Smooth muscle cell (in vitro differentiated cells): Measurements from ENCODE around the gene MIR17HG. TPM values are rescaled to one million over a fixed set of nuclear protein-coding genes. Genes with fewer than 3 reads are reported as not detected.

ENCODE experiments used
- DNase-seq: peaks from one replicate; lab custom pipeline; 2025; ENCODE audit not compliant: unreplicated experiment; lab: John Stamatoyannopoulos, UW
- H2AFZ ChIP-seq: fragments of 200-600 bp; sonication (generic); 2 replicates; pipeline ENCODE4 v1.6.0; 2016; ENCODE audit warnings: antibody characterized with exemption, low read depth, mild to moderate bottlenecking
- H3F3A ChIP-seq: fragments of 200-600 bp; sonication (generic); 2 replicates; pipeline ENCODE4 v1.6.0; 2017; ENCODE audit warnings: antibody characterized with exemption, low read depth
- H3K27ac ChIP-seq: fragments of 200-600 bp; sonication (generic); 2 replicates; pipeline ENCODE4 v1.5.1; 2016; ENCODE audit warnings: low read depth, mild to moderate bottlenecking
- H3K27me3 ChIP-seq: fragments of 200-600 bp; sonication (generic); 2 replicates; pipeline ENCODE4 v1.6.1; 2016; ENCODE audit warnings: low read depth, mild to moderate bottlenecking
- H3K36me3 ChIP-seq: fragments of 200-600 bp; sonication (generic); 2 replicates; pipeline ENCODE4 v1.5.1; 2016; ENCODE audit warnings: low read depth
- H3K4me1 ChIP-seq: fragments of 200-600 bp; sonication (generic); 2 replicates; pipeline ENCODE4 v1.5.1; 2016; ENCODE audit warnings: low read depth
- H3K4me2 ChIP-seq: fragments of 200-600 bp; sonication (generic); 2 replicates; pipeline ENCODE4 v1.6.0; 2016; ENCODE audit warnings: mild to moderate bottlenecking
- H3K4me3 ChIP-seq: fragments of 200-600 bp; sonication (generic); 2 replicates; pipeline ENCODE4 v1.5.1; 2016; ENCODE audit warnings: mild to moderate bottlenecking
- H3K79me2 ChIP-seq: fragments of 200-600 bp; sonication (generic); 2 replicates; pipeline ENCODE4 v1.6.0; 2016; ENCODE audit warnings: low read depth, mild to moderate bottlenecking
- H3K9ac ChIP-seq: fragments of 200-600 bp; sonication (generic); 2 replicates; pipeline ENCODE4 v1.6.0; 2016; ENCODE audit warnings: low read depth
- H3K9me3 ChIP-seq: fragments of 200-600 bp; sonication (generic); replicated peaks from 2 replicates; pipeline ENCODE4 v1.5.1; 2016; ENCODE audit warnings: low read depth
- H4K20me1 ChIP-seq: fragments of 200-600 bp; sonication (generic); 2 replicates; pipeline ENCODE4 v1.6.0; 2016; ENCODE audit warnings: low read depth
- WGBS: methylation state at CpG from one replicate; pipeline ENCODE4 v1.1.7; 2016; ENCODE audit warnings: low lambda C conversion rate; 5-methylcytosine and 5-hydroxymethylcytosine counted together
- polyA plus RNA-seq: library from polyadenylated mRNA; unstranded; fragments of >200 nt; fragmentation: Nextera tagmentation; extraction: Ambion mirVana; gene quantifications from 2 replicates; pipeline ENCODE4 v1.2.1, GENCODE V29; 2016
- total RNA-seq: library from RNA; depleted of rRNA; stranded (reverse); fragments of >200 nt; gene quantifications from 2 replicates; pipeline ENCODE4 v1.2.3, GENCODE V29; 2014
- TF ChIP-seq, protein P1 (sequence below): fragments of 200-600 bp; sonication (generic); IDR thresholded peaks from 2 replicates; pipeline ENCODE4 v1.5.1; 2017; ENCODE audit warnings: borderline replicate concordance, mild to moderate bottlenecking, antibody characterized with exemption; ENCODE audit not compliant: insufficient read depth, poor library complexity, severe bottlenecking

Gene MIR17HG
- total and polyA plus RNA-seq, 2 experiments from 2014 or later: 0.07 to 0.54 TPM

DNA sequence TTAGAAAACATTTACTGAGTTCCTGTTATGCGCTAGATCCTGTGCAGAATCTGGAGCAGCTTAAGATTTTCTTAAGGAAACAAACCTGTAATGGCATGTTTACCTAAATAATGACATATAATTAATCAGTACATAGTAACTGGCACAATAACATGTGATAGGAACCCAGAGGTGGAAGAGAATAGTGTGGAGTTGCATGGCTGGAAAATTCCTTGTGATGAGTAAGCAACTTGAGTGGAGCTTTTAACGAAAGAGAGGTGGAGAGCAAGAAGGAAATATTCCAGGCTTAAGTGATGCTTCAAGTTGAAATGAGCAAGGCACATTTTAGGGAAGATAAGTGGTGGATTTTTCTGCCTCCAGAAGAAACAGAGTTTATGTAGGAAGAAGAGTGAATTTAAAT lies 41.7 kb downstream of the MIR17HG start:
- 58% methylated on average over 2 of the region's 2 CpGs for WGBS
- no peak overlapping the region for H3K27ac ChIP-seq
- TF ChIP-seq, protein P1, sequence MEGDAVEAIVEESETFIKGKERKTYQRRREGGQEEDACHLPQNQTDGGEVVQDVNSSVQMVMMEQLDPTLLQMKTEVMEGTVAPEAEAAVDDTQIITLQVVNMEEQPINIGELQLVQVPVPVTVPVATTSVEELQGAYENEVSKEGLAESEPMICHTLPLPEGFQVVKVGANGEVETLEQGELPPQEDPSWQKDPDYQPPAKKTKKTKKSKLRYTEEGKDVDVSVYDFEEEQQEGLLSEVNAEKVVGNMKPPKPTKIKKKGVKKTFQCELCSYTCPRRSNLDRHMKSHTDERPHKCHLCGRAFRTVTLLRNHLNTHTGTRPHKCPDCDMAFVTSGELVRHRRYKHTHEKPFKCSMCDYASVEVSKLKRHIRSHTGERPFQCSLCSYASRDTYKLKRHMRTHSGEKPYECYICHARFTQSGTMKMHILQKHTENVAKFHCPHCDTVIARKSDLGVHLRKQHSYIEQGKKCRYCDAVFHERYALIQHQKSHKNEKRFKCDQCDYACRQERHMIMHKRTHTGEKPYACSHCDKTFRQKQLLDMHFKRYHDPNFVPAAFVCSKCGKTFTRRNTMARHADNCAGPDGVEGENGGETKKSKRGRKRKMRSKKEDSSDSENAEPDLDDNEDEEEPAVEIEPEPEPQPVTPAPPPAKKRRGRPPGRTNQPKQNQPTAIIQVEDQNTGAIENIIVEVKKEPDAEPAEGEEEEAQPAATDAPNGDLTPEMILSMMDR: no peak
- peaks cover 39% of the 10 kb centered on the region for H3K27me3 ChIP-seq
- H3K9ac ChIP-seq: no peak overlapping the region
- no peaks in the 10 kb centered on the region for H4K20me1 ChIP-seq
- H3K9me3 ChIP-seq: no peaks in the 10 kb centered on the region
- no peak for DNase-seq
- no peaks in the 10 kb centered on the region for H3F3A ChIP-seq
- H3K4me1 ChIP-seq: no peaks in the 10 kb centered on the region
- H3K36me3 ChIP-seq: no peaks in the 10 kb centered on the region
- no peak overlapping the region for H3K4me2 ChIP-seq
- no peak overlapping the region for H3K4me3 ChIP-seq
- H3K79me2 ChIP-seq: no peaks in the 10 kb centered on the region
- H2AFZ ChIP-seq: no peak overlapping the region

DNA sequence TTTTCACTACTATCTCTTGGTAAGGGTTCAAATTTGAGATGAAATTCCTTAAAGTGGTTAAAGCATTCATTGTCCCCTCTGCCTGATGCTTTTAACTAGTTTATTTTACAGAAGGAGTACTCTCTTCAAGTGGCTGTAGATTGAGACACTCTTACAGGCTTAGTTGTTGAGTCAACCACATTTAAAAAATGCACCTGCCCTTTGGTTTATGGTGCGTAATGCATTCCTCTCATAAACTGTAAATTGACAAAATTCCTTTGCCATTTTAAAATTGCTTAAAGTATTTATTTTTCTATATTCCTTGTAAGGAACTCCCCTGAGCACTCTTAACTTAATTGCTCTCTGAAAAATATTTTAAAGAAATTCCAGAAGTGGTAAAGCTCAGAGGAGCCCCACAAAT lies 50.1 kb downstream of the MIR17HG start:
- Histone ChIP-seq H3K4me1 (peaks cover 4% of the 10 kb centered on the region), H2AFZ (no peak overlapping the region), H3K9me3 (no peaks in the 10 kb centered on the region), H3K36me3 (no peaks in the 10 kb centered on the region), H3K4me2 (no peak overlapping the region), H3F3A (no peaks in the 10 kb centered on the region), H3K27me3 (peaks cover 96% of the 10 kb centered on the region), H3K4me3 (no peak overlapping the region), H3K79me2 (no peaks in the 10 kb centered on the region), H4K20me1 (no peaks in the 10 kb centered on the region), H3K9ac (no peak overlapping the region), H3K27ac (no peak overlapping the region)
- DNase-seq: no peak
- TF ChIP-seq, protein P1: no peak
- 88% methylated on average over 1 of the region's 1 CpG for WGBS

DNA sequence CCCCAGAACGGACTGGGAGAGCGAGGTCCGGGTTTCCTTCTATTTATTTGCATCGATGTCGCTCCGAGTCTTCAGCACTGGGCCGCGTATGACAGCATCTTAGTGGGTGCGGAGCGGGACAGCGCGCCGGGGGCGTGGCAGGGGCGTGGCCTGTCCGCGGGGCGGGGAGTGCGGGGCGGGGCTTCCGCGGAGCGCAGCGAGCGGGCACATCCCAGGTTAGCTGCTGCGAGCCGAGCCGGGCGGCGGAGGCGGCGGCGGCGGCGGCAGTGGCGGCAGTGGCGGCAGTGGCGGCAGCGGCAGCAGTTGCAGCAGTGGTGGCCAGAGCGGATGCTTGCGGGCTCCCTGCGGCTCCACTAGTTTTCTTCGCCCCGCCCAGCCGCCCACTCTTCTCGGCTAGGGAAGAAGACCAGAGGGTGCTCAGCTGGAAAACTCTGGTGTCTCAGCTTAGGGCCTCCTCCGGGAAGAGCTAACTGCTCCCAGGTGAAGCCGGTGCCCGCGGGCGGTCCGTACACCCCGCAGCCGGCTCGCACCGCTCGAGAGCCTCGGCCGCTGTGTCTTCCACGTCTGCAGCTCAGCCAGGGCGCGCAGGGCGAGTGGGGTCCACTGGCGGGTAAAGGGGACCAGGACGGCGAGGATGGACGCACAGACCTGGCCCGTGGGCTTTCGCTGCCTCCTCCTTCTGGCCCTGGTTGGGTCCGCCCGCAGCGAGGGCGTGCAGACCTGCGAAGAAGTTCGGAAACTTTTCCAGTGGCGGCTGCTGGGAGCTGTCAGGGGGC lies 51.1 kb downstream of the MIR17HG start, which contains the start of gene GPC5:
GPC5 (plus strand) TSS at position 209 of the 776 bp plus-strand sequence.
- DNase-seq: peak; percentile 58
- TF ChIP-seq, protein P1: no peak
- Histone ChIP-seq H3K4me1 (peaks cover 4% of the 10 kb centered on the region), H3K79me2 (no peaks in the 10 kb centered on the region), H3K4me3 (peak within 1 kb of the TSS; percentile 64), H3K9ac (no peak within 1 kb of the TSS), H3K4me2 (peak within 1 kb of the TSS; percentile 91), H3F3A (no peaks in the 10 kb centered on the region), H2AFZ (peak within 1 kb of the TSS; percentile 78), H4K20me1 (no peaks in the 10 kb centered on the region), H3K36me3 (no peaks in the 10 kb centered on the region), H3K27ac (no peak within 1 kb of the TSS), H3K27me3 (peaks cover 96% of the 10 kb centered on the region), H3K9me3 (no peaks in the 10 kb centered on the region)
- WGBS: 2% methylated on average over 62 of the region's 76 CpGs
